H9 (cell line): ENCODE results near the gene SRC. TPM values are rescaled to one million over a fixed set of nuclear protein-coding genes. Genes with fewer than 3 reads are reported as not detected.

Experiments used
- DNase-seq: peaks from one replicate; pipeline ENCODE4 v3.0.0-alpha.2; 2017
- H2AFZ ChIP-seq: one replicate; pipeline ENCODE4 v1.6.1; 2013; ENCODE audit warnings: mild to moderate bottlenecking, low read length, control low read depth, moderate library complexity
- H2AK5ac ChIP-seq: 2 replicates; pipeline ENCODE4 v1.6.1; 2013; ENCODE audit warnings: low read length, control low read depth, mixed read lengths; ENCODE audit not compliant: insufficient read length
- H2BK120ac ChIP-seq: one replicate; pipeline ENCODE4 v1.6.1; 2013; ENCODE audit warnings: low read depth, mild to moderate bottlenecking, low read length, control low read depth, inconsistent platforms; ENCODE audit not compliant: poor library complexity, severe bottlenecking
- H2BK12ac ChIP-seq: 2 replicates; pipeline ENCODE4 v1.6.1; 2013; ENCODE audit warnings: low read length, control low read depth, mixed read lengths, low read depth; ENCODE audit not compliant: insufficient read length
- H2BK15ac ChIP-seq: 2 replicates; pipeline ENCODE4 v1.6.1; 2013; ENCODE audit warnings: low read depth, low read length, control low read depth
- H2BK20ac ChIP-seq: one replicate; pipeline ENCODE4 v1.6.1; 2013; ENCODE audit warnings: low read depth, mild to moderate bottlenecking, low read length, control low read depth, inconsistent platforms; ENCODE audit not compliant: poor library complexity, severe bottlenecking
- H2BK5ac ChIP-seq: 2 replicates; pipeline ENCODE4 v1.6.1; 2013; ENCODE audit warnings: low read length, control low read depth, mixed read lengths; ENCODE audit not compliant: insufficient read length
- H3K14ac ChIP-seq: 2 replicates; pipeline ENCODE4 v1.6.1; 2013; ENCODE audit warnings: low read length, control low read depth; ENCODE audit not compliant: insufficient read depth
- H3K18ac ChIP-seq: 2 replicates; pipeline ENCODE4 v1.6.1; 2013; ENCODE audit warnings: low read depth, mild to moderate bottlenecking, mixed read lengths, low read length, control low read depth; ENCODE audit not compliant: insufficient read length
- H3K23ac ChIP-seq: 2 replicates; pipeline ENCODE4 v1.6.1; 2013; ENCODE audit warnings: low read length, control low read depth, mixed read lengths, low read depth; ENCODE audit not compliant: insufficient read length
- H3K23me2 ChIP-seq: 2 replicates; pipeline ENCODE4 v1.6.1; 2013; ENCODE audit warnings: low read depth, mild to moderate bottlenecking, mixed read lengths, low read length, control low read depth; ENCODE audit not compliant: insufficient read length, poor library complexity, severe bottlenecking
- H3K27ac ChIP-seq: 2 replicates; pipeline ENCODE4 v1.5.1; 2013; ENCODE audit warnings: low read length, control low read depth, mixed read lengths, low read depth; ENCODE audit not compliant: insufficient read length
- H3K27me3 ChIP-seq: 2 replicates; pipeline ENCODE4 v1.6.1; 2013; ENCODE audit warnings: low read length, control low read depth, inconsistent platforms; ENCODE audit not compliant: insufficient read depth
- H3K4ac ChIP-seq: 2 replicates; pipeline ENCODE4 v1.6.1; 2013; ENCODE audit warnings: low read depth, mild to moderate bottlenecking, control low read depth, inconsistent platforms, low read length, moderate library complexity
- H3K4me1 ChIP-seq: 2 replicates; pipeline ENCODE4 v1.6.1; 2013; ENCODE audit warnings: low read length, control low read depth, inconsistent platforms; ENCODE audit not compliant: insufficient read depth
- H3K4me2 ChIP-seq: 2 replicates; pipeline ENCODE4 v1.6.1; 2013; ENCODE audit warnings: low read length, control low read depth, mixed read lengths; ENCODE audit not compliant: insufficient read length, insufficient read depth
- H3K56ac ChIP-seq: 2 replicates; pipeline ENCODE4 v1.6.1; 2013; ENCODE audit warnings: low read depth, mild to moderate bottlenecking, mixed read lengths, low read length, control low read depth; ENCODE audit not compliant: insufficient read length
- H3K79me1 ChIP-seq: 2 replicates; pipeline ENCODE4 v1.6.1; 2013; ENCODE audit warnings: low read depth, mild to moderate bottlenecking, moderate library complexity, low read length, control low read depth, inconsistent platforms; ENCODE audit not compliant: insufficient read depth, poor library complexity, severe bottlenecking
- H3K79me2 ChIP-seq: 2 replicates; pipeline ENCODE4 v1.6.1; 2013; ENCODE audit warnings: low read length, control low read depth, inconsistent platforms; ENCODE audit not compliant: insufficient read depth
- H3K9ac ChIP-seq: 2 replicates; pipeline ENCODE4 v1.6.1; 2013; ENCODE audit warnings: low read length, control low read depth, mixed read lengths; ENCODE audit not compliant: insufficient read length; ENCODE audit errors: extremely low read depth
- H3K9me3 ChIP-seq: one replicate; pipeline ENCODE4 v1.6.1; 2013; ENCODE audit warnings: low read depth, low read length, inconsistent platforms; ENCODE audit not compliant: control insufficient read depth
- H3T11ph ChIP-seq: one replicate; pipeline ENCODE4 v1.6.1; 2013; ENCODE audit warnings: mild to moderate bottlenecking, low read length, control low read depth, inconsistent platforms
- H4K20me1 ChIP-seq: one replicate; pipeline ENCODE4 v1.6.1; 2013; ENCODE audit not compliant: control insufficient read depth, insufficient read length, insufficient read depth
- H4K5ac ChIP-seq: 2 replicates; pipeline ENCODE4 v1.6.1; 2013; ENCODE audit warnings: low read depth, mild to moderate bottlenecking, mixed read lengths, low read length, control low read depth; ENCODE audit not compliant: insufficient read length
- H4K8ac ChIP-seq: replicated peaks from 2 replicates; pipeline ENCODE4 v1.6.1; 2013; ENCODE audit warnings: low read length, control low read depth, mixed read lengths, low read depth; ENCODE audit not compliant: insufficient read length
- H4K91ac ChIP-seq: 2 replicates; pipeline ENCODE4 v1.6.1; 2013; ENCODE audit warnings: low read depth, mild to moderate bottlenecking, moderate library complexity, mixed read lengths, low read length, control low read depth; ENCODE audit not compliant: insufficient read length
- H3K27ac Mint-ChIP-seq, 3 experiments: 2 replicates in 2 of 3; 3 replicates in 1 of 3; pipeline ENCODE4 v1.8.0; 2020 to 2021; ENCODE audit warnings: mixed read lengths in 3 of 3, mild to moderate bottlenecking in 1 of 3, moderate library complexity in 1 of 3
- H3K27me3 Mint-ChIP-seq: 2 replicates; pipeline ENCODE4 v1.8.0; 2021; ENCODE audit warnings: low read depth, mild to moderate bottlenecking, moderate library complexity, mixed read lengths
- H3K36me3 Mint-ChIP-seq, 3 experiments: 2 replicates in 2 of 3; 3 replicates in 1 of 3; pipeline ENCODE4 v1.8.0; 2020 to 2021; ENCODE audit warnings: low read depth in 3 of 3, mixed read lengths in 3 of 3; ENCODE audit not compliant: insufficient read depth in 1 of 3
- H3K4me1 Mint-ChIP-seq, 2 experiments: 2 replicates each; pipeline ENCODE4 v1.8.0; 2020; ENCODE audit warnings: mixed read lengths in 2 of 2
- H3K4me3 Mint-ChIP-seq, 2 experiments: 2 replicates in 1 of 2; 3 replicates in 1 of 2; pipeline ENCODE4 v1.8.0; 2020 to 2021; ENCODE audit warnings: mild to moderate bottlenecking in 2 of 2, mixed read lengths in 2 of 2, moderate library complexity in 1 of 2
- H3K9me3 Mint-ChIP-seq, 2 experiments: 2 replicates in 1 of 2; 3 replicates in 1 of 2; pipeline ENCODE4 v1.8.0; 2020; ENCODE audit warnings: mild to moderate bottlenecking in 2 of 2, mixed read lengths in 2 of 2, moderate library complexity in 1 of 2
- CTCF ChIP-seq: fragments of 200-600 bp; sonication (generic); conservative IDR thresholded peaks from 3 replicates; pipeline ENCODE4 v1.8.0; 2021; ENCODE audit warnings: antibody characterized with exemption, mild to moderate bottlenecking
- WGBS: extraction: QIAGEN DNeasy Blood & Tissue Kit; methylation state at CpG from one replicate; pipeline ENCODE4 v1.1.7; 2013; ENCODE audit warnings: missing lambda C conversion rate, low lambda C conversion rate, mixed read lengths; ENCODE audit not compliant: insufficient read length; ENCODE audit errors: extremely low coverage; 5-methylcytosine and 5-hydroxymethylcytosine counted together
- total RNA-seq: library from RNA; stranded (reverse); gene quantifications from 2 replicates; pipeline ENCODE4 v1.2.1, GENCODE V29; 2021

SRC gene
- total RNA-seq, 1 experiment from 2014 or later: 44.5 TPM

DNA sequence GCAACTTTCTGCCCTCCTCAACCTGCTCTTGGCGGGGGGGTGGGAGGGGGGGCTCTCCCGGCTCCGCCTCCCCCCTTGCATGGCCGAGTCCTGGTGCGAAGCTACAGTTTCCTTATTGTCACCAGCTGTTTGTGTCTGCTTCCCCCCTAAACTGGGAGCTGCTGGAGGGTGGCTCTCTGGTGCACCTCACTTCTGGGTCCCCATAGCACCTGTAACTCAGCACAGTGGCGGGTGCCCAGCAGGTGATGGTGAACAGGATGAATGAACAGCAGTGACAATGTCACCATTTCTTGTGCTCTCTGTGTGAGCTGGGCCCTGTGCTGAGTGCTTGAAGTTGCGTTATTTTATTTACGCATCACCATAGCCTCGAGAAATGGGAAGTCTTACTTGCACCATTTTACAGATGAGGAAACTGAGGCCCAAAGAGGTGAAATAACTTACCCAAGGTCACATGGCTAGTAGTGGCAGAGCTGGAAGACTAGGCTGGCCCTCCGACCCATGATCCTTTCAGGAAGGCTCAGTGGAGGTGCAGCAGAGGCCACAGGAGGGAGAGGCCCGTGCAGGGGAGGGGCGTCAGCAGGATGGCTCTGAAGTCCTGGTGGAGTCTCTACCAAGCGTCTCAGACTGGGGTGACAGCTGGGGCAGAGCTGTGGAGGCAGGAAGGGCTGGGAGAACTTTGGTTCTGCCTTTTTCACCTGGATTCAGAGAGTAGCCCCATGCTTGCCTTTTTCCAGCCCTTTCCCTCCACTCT is 41.8 kb downstream of the SRC start:
- Histone ChIP-seq H3K4ac (no peak overlapping the region), H2BK5ac (no peak overlapping the region), H2BK120ac (no peak overlapping the region), H3K79me1 (no peaks in the 10 kb centered on the region), H4K91ac (no peak overlapping the region), H3K9me3 (no peaks in the 10 kb centered on the region), H3K27ac (no peak overlapping the region), H4K8ac (no peak overlapping the region), H4K5ac (no peak overlapping the region), H4K20me1 (no peaks in the 10 kb centered on the region), H3K23ac (no peak overlapping the region), H3K56ac (no peak overlapping the region), H3K23me2 (no peaks in the 10 kb centered on the region), H3K18ac (no peak overlapping the region), H3K4me2 (no peak overlapping the region), H3K9ac (no peak overlapping the region), H2AK5ac (no peak overlapping the region), H3K14ac (no peak overlapping the region), H2BK20ac (no peak overlapping the region), H2BK15ac (no peak overlapping the region), H2BK12ac (no peak overlapping the region), H3K79me2 (no peaks in the 10 kb centered on the region), H3T11ph (no peak overlapping the region), H3K27me3 (no peaks in the 10 kb centered on the region), H2AFZ (no peak overlapping the region), H3K4me1 (no peaks in the 10 kb centered on the region; the same call in 1 of the 2 replicates)
- TF ChIP-seq CTCF: no peak
- Mint-ChIP-seq H3K36me3 (peaks cover 9 to 39% (median 29%) of the 10 kb centered on the region in 3 experiments), H3K4me3 (no peak overlapping the region; a peak in 1 of 5 replicates), H3K4me1 (peaks cover 4 to 7% of the 10 kb centered on the region in 2 experiments), H3K9me3 (no peaks in the 10 kb centered on the region; a peak in 1 of 5 replicates), H3K27ac (peak overlapping the region in 1 of 3 experiments; percentile 63; a peak in 1 of 7 replicates), H3K27me3 (no peaks in the 10 kb centered on the region; the same call in 1 of the 2 replicates)
- no peak for DNase-seq
- WGBS: no CpG with 5 or more reads among the region's 13 CpGs
